Stimulated activated CD8-positive, alpha-beta memory T cell treated with anti-CD3 and anti-CD28 coated beads, Interleukin-7, amount 100 ng/mL, for 24 hours (primary cell): ENCODE measurements around the gene SELENOI.
"Not testable (repeated sequence)": the region's sequence is repeated elsewhere in the genome, so short reads cannot be mapped to it uniquely, and the experiment has no call there.

Experiments used
- DNase-seq: peaks from one replicate; pipeline ENCODE4 v3.0.0-alpha.2; 2020; ENCODE audit warnings: low read depth

Gene SELENOI

DNA sequence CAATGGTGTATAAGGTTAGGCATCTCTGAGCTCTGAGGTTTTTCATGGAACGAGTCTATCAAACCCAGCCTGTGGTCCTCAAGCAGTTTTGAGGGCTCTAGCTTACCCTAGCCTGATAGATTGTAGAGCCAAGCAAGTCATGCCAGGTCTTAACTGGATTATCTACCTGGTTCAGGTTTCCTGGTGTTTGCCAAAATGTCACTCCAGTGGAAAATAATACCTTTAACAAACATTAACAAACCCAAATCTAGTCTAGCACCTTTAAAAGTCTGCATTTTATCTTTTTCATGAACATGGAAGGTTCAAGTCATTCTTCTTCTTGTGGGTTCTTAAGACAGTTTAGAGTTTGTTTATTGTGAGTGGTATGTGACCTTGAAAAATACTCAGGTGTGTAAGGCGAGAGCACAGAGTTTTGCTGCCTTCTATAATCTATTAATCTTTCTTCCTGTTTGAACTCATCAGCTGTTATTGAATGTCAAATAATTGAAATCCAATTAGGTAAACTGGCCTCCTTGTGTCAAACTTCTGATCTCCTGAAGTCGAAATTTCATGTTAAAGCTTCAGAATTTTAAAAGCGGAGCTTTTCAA, 14.0 kb downstream of the SELENOI start:
- DNase-seq, result no peak

DNA sequence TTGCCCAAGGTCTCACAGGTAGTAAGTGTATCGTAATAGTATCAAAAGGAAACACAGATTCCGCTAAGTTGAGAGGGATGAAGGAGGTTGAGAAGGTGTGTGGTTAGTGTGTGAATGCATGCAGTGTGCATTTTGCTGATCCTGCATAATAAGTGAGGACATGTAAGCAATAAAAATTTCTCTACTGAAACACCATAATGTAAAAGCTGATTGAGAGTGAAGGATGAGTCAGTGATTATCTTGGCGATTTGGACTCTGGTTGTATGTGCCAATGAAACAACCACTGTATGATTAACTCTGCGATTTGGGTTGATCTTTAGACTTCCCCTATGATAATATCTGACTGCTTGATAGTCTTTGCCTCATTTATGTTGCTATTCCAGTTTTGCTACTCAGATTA, 17.4 kb downstream of the SELENOI start:
- no peak for DNase-seq

DNA sequence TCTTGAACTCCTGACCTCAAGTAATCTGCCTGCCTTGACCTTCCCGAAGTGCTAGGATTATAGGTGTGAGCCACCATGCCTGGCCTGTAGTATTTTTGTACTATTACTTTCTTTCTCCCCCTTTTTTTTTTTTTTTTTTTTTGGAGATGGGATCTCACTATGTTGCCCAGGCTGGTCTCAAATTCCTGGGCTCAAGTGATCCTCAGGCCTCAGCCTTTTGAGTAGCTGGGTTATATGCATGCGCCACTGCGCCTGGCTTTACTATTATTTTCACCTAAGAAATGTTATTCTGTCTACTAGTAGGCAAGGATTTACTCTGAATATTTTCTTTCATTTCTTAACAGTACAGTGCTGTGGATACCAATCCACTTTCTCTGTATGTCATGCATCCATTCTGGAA, 18.0 kb downstream of the SELENOI start:
- no peak for DNase-seq

DNA sequence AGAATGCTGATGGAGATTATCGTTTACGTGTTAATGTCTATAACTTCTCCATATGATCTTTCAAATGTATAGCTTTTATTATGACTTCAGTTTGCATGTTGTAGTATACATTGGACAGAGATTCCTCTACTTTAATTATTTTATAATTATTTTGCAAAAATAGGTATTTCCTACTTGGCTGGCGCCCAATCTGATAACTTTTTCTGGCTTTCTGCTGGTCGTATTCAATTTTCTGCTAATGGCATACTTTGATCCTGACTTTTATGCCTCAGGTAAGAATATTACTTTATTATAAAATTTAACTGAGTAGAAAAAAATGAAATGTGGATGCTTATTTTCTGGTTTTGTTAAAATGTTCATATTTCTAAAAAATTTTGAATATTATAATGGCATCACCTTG, 18.7 kb downstream of the SELENOI start:
- no peak for DNase-seq

DNA sequence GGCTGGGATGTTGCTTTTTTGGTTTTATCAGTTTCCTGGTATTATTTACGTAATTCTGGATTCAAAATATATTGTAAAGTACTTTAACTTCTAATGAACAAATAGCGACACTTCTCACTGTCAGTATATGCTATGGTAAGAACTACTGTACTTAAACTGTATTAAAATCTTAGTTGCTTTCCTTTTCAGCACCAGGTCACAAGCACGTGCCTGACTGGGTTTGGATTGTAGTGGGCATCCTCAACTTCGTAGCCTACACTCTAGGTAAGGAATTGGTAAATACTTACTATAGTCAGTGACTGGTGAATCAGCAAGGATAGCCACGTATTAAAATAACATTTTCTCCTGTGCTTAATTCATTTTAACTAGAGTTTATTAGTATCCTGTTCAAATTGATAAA, 21.0 kb downstream of the SELENOI start:
- DNase-seq, result no peak

DNA sequence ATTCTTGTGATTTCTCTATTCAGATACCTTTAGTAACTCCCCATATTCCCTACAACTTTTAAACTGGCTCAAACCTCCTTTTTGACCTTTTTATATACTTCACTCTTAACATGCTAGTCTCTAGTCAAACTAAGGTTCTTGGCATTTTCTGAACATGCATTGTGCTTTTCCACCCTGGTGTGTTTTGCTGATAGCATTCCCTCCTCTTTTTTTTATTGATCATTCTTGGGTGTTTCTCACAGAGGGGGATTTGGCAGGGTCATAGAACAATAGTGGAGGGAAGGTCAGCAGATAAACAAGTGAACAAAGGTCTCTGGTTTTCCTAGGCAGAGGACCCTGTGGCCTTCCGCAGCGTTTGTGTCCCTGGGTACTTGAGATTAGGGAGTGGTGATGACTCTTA, 23.7 kb downstream of the SELENOI start:
- DNase-seq, result not testable (repeated sequence)

DNA sequence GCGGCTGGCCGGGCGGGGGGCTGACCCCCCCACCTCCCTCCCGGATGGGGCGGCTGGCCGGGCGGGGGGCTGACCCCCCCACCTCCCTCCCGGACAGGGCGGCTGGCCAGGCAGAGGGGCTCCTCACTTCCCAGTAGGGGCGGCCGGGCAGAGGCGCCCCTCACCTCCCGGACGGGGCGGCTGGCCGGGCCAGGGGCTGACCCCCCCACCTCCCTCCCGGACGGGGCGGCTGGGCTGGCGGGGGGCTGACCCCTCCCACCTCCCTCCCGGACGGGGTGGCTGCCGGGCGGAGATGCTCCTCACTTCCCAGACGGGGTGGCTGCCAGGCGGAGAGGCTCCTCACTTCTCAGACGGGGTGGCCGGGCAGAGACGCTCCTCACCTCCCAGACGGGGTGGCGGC, 25.0 kb downstream of the SELENOI start:
- DNase-seq, result not testable (repeated sequence)

DNA sequence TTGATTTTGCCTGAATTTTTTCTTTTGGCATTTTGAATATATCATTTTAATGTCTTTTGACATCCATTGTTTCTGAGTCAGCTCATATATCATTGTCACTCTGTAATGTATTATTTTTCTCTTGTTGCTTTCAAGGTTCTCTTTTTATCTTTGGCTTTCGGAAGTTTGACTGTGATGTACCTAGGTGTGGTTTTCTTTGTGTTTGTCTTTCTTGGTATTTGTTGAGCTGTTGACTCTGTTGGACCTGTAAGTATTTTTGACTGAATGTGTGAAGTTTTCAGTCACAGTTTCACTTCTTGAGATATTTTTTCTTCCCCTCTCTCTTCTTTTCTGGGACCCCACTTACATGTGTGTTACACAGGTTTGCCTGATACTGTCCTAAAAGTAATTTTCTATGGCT, 30.9 kb downstream of the SELENOI start:
- no peak for DNase-seq

DNA sequence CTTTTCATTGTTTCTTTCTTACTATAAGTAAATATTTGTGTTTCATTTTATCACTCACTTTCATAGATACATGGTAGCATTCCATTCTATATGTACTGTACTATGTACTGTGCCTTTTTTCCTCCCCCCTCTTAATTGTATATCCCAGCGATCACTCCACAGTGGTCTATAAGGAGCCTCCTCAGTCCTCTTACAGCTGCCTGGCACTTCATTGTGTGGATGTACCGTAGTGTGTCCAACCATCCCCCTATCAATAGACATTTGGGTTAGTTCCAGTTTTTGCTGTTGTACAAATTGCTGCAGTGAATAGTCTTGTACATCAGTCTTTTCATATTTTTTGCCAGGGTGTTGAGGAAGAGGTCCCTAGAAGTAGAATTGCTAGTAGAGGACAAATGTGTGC, 34.3 kb downstream of the SELENOI start:
- DNase-seq, result no peak

DNA sequence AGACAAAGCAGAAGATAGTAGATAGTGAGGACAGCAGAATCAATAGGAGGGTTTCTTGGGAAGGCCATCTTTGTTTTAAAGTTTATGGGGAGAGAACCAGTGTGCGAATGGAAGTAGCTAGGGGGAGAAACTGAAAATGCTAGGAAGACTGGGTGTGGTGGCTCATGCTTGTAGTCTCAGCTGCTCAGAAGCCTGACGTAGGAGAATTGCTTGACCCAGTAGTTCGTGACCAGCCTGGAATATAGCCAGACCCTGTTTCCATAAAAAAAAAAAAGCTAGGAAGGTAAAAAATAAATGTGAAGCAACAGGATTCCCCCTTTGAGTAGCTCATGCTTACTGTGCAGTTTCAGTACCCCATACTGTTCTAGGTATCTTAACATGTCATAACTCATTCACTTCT, 36.6 kb downstream of the SELENOI start:
- DNase-seq, result no peak

DNA sequence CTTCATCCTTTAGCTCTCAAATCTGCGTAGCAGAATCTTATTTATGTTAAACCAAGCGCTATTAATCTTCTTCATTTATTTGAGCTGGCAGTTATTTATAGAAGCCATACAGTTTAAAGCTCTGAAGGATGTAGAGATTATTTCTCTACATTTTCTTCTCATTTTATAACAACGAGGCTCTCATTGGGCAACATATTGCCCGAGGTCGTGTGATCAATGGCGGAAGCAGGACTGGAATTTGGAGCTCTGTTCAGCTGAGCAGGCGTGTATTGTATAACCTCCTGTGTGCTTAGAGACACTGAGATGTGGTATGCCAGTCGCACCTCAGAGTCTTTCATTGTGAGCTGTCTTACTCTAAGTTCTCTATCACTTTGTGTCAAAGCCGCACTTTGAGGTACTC, 38.2 kb downstream of the SELENOI start:
- DNase-seq, result no peak

DNA sequence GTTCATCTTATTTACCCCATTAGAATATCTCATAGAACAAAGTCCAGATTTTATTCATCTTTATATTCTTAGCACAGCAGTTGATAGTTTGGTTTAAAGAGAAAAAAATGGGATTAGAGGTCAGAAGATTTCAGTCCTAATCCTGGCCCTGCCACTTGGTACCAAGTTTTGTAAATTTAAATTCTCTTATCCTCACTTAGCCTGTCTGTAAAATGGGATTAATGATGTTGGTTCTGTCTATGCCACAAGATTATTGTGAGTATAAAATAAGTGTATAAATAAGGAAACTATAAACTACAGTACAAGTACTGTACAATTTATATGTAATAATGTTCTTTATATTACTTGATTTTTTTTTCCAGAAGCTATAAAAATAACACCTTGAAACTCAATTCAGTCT, 38.7 kb downstream of the SELENOI start:
- DNase-seq, result no peak

DNA sequence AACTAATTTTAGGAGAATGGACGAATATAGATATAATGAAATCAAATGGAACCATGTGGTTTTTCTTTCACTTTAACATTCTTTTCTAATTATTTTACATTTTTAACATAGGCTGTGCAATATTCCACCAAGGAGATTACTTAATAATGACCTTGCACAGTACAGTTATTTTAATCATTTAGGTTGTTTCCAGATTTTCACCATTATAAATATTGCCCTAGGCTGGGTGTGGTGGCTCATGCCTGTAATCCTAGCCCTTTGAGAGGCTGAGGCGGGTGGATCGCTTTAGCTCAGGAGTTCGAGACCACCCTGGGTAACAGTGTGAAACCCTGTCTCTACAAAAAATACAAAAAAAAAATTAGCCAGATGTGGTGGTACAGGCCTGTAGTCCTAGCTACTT, 41.2 kb downstream of the SELENOI start:
- DNase-seq, result no peak

DNA sequence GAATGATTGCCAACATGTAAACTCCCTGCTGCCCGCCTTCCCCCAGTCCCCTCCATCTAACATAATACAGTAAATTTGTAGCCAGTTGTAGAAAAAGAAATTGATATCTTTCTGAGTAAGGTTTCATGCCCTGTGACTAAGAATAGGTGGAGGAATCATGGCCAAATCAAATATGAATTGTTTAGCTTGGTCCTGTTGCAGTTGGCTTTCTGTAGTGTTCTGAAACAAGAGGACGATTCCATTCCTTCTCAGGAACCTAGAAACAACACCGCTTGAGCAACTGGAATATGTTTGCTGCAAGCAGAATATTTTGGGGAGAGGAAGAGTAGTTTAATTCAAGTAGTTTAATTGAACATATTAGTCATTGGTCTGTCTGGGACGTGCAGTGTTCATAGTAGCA, 48.8 kb downstream of the SELENOI start:
- no peak for DNase-seq

DNA sequence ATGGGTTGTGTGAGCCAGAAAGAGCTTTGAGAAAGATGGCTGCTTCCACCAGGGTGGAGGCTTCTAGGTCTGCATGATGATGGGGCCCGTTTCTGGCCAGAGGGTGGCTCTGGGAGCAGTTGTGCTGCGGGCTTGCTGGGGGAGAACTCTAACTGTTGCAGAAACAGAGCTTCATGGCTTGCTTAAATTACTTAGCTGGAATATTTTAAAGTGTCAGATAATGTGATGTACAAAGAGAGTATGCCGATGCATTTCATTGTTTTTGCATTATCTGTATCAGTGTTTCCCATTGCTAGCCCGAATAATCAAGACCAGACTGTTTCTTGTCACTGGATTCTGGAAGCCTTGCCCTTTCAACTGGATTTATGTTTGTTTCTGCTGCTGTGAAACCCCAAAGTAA, 49.5 kb downstream of the SELENOI start:
- no peak for DNase-seq

DNA sequence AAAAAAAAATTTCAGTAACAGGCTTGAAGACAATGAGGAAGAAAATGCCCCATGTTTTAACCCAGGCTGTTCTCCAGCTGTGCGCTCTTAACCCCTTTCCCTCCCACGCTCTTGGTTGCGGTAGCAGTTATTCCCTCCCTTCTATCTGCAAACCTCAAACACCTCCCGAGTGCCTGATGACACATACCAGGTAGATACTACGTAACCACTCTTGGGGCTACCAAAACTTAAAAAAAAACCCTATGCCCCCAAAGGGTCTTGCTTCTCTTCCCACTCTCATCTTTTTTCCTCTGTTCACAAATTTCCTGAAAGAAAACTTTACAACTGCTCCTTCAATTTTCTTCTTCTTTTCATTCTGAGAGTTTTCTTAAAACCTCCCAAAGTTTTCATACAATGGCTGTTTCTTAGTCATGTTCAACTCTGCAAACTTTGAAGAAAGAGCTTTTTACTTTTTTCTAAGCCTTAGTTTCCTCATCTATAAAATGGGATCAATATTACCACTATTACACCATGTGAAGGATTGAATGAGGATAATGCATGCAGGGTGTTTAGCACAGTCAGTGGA, 50.9 kb downstream of the SELENOI start:
- no peak for DNase-seq

DNA sequence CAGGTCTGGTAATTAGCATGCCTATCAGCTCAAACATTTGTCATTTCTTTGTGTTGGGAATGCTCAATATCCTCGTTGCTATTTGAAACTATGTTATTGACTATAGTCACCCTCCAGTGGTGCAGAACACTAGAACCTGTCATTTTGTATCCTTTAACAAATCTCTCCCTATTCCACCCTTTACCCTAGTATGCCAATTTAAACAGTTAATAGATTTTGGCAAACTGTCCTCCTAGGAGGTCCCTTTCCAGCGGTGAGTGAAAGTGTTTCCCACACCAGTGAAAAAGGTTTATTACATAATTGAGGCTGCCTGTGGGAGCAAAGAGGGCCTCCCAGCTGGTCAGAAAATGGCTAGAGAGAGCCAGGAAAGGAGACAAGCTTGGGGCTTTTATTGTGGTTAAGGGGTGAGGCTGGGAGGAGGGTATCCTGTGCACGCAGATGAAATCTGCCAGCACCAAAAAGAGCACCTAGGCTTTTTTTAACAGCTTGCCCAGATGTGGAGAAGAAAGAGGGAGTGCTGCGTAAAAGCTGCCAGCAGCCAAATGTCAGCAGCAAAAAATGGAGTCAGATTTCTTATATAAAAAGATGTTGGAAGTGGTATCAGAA, 53.9 kb downstream of the SELENOI start:
- DNase-seq, result no peak

DNA sequence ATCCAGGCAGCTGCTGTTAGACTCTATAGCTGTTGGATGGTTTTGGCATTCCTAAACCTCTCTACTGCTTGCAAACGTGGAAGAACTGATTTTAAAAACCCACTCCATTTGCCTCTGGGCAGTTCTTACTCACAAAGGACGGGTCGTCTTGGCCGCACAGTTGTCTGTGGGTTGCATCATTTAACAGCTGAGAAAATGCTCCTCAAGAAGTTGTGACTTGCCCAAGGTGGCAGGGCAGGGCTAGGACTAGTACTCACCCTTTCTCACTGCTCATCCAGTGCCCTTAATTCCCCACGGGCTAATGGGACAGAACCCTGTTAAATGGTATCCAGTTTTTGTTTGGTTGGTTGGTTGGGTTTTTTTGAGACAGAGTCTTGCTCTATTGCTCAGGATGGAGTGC, 54.8 kb downstream of the SELENOI start:
- no peak for DNase-seq

DNA sequence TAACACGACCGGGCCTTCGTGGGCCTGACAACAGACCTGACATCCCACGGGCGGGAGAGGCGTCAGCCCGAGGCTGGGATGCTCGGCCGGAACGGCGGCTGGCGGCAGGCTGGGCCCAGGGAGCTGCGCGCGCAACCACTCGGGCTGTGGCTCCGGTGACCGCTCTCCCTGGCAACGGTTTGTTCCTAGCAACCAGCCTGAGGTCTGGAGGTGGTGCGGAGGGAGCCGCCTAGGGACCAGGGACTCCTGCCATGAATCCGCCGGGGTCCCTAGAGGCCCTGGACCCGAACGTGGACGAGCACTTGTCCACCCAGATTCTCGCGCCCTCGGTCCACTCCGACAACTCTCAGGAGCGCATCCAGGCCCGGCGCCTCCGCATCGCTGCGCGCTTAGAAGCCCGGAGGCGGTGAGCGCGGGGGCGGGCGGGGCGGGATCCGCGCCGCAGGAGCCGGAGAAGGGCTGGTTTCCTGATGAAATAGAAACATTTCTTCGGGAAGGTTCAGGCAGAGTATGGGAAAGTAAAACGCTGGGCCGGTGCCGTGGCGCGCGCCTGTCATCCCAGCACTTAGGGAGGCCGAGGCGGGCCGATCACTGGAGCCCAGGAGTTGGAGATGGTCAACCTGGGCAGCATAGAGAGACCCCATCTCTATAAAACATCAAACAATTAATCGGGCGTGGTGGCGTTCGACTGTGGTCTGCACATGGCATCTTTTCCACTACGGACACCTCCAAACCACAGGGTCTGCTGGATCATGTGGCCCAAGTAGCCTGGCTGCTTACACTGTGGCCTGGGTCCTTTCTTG, 56.0 kb downstream of the SELENOI start, which contains the start of gene DRC1:
Gene DRC1, plus strand, starts transcription at position 182 of the 803 bp plus-strand sequence. Its CDS starts 70 bp downstream, at position 252.
- DNase-seq, result no peak

DNA sequence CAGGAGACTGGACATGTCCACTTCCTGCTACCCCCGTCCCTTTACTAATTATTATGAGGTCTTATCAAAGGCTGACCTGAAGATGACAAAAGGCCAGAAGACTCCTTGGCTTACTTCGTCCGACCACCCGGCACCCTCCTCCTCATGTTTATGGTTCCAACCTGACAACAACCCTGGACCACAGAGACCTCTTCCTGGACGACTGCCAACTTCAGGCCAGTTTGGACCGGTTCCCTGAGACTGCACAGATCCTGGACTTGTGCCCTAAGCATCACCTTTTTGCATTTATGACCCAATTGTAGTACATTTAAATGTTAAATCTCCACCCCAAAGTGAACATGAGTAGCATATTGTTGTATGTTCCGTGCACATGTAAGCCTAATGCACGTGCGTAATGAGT, 61.6 kb downstream of the SELENOI start:
- DNase-seq, result no peak

DNA sequence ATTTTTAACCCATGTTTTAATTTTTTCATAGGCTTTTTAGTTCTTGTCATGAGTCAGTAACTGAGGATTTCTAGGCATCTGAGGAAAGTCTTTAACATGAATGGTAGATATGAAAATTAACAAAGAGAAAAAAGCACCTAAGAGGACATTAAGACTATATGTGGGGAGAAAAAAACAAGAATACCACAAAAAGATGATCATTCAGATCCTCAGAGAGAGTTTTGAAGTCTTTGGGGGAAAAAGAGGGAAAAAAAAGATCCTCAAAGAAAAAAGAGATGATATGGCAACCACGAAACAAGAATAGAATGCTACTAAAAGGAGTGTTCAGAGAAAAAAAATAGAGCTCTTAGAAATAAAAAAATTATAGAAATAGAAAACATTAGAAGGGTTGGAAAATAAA, 63.8 kb downstream of the SELENOI start:
- no peak for DNase-seq

DNA sequence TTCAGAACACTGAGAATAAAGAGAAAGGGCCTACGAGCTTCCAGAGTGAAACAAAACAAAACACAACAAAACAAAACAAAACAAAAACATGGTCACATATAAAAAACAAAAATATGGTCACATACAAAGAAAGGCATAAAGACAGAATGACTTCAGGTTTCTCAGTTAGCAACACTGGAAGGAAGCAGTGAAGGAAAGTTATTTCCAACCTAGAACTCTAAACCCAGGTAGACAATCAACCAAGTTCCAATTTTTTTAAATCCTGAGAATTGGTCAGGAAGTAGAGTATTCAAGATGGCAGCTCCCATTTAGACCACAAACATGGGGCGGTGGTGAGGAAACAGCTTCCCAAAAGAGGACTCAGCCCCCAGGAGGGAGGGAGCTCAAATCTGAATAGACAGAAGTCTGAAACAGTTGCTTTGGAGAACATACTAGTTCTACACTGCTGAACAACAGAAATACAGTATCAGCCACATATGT, 64.9 kb downstream of the SELENOI start:
- DNase-seq, result no peak

DNA sequence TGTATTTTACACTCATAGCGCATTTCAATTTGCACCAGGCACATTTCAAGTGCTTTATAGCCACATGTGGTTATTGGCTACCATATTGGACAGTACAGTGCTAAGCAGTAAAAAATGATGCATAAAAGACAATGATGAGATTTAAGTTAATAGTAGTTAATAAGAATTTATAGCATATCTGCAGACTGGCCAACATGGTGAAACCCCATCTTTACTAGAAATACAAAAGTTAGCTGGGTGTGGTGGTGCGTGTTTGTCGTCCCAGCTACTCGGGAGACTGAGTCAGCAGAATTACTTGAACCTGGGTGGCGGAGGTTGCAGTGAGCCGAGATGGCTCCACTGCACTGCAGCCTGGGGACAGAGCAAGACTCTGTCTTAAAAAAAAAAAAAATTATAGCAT, 65.5 kb downstream of the SELENOI start:
- no peak for DNase-seq
